Coronary artery (tissue), 2 donors: ENCODE results near the gene OR10K2.

Experiments used
- DNase-seq: peaks from one replicate; pipeline ENCODE4 v3.0.0-alpha.2; 2017; ENCODE audit warnings: low spot score
- H3K27ac ChIP-seq, 2 donors: fragments of 200-600 bp; sonication (generic); one replicate each; pipeline ENCODE4 v1.5.1; 2016 to 2019
- H3K4me3 ChIP-seq: fragments of 200-600 bp; sonication (generic); 2 replicates; pipeline ENCODE4 v1.5.1; 2016; ENCODE audit warnings: mild to moderate bottlenecking, moderate library complexity
- TF ChIP-seq, protein P1 (sequence below): fragments of 200-600 bp; sonication (generic); IDR thresholded peaks from one replicate; pipeline ENCODE4 v1.5.1; 2019; ENCODE audit warnings: antibody characterized with exemption

The OR10K2 gene

DNA sequence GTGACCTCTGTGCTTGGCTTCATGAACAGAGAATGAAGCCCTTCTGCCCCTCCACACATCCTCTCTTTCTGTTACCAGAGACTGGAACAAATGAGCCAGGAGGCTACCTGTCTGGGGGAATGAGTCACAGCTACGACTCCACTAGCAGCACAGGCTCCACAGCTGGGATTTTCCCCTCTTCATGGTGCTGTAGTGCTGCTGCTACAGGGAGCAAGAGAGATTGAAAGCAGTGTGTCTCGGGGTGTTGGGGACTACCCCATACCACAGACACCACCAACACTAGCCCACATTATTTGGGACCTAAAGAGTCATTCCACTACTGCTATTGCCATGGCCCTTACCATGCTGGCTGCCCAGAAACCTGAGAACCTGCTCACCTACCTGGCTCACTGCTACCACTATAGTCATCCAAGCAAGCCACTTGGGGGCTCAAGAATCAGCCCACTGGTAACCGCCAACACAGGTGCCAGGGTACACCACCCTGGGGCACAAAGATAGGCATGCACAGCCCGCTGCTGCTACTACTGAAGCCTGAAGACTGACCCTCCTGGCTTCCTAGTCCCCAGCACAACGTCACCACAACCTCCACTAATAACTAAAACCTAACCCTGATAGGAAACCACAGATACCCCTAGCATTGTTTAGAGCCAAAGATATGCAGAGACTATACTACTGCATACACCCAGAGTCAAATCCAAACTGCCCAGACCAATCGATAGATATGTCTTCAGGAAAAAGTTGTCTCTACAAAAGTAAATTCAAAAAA is 54.7 kb downstream of the OR10K2 start:
- Histone ChIP-seq H3K4me3 (no peak overlapping the region), H3K27ac (no peak overlapping the region)
- TF ChIP-seq, protein P1, sequence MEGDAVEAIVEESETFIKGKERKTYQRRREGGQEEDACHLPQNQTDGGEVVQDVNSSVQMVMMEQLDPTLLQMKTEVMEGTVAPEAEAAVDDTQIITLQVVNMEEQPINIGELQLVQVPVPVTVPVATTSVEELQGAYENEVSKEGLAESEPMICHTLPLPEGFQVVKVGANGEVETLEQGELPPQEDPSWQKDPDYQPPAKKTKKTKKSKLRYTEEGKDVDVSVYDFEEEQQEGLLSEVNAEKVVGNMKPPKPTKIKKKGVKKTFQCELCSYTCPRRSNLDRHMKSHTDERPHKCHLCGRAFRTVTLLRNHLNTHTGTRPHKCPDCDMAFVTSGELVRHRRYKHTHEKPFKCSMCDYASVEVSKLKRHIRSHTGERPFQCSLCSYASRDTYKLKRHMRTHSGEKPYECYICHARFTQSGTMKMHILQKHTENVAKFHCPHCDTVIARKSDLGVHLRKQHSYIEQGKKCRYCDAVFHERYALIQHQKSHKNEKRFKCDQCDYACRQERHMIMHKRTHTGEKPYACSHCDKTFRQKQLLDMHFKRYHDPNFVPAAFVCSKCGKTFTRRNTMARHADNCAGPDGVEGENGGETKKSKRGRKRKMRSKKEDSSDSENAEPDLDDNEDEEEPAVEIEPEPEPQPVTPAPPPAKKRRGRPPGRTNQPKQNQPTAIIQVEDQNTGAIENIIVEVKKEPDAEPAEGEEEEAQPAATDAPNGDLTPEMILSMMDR: no peak
- DNase-seq: no peak
